CD8-positive, alpha-beta memory T cell (primary cell): Measurements from ENCODE around the gene ZNF420. TPM values are rescaled to one million over a fixed set of nuclear protein-coding genes. Genes with fewer than 3 reads are reported as not detected.
"Not testable (repeated sequence)": the region's sequence is repeated elsewhere in the genome, so short reads cannot be mapped to it uniquely, and the experiment has no call there.

ENCODE experiments used
- CTCF ChIA-PET: fragments of 350-600 bp; sonication (Branson Sonifier 250); formaldehyde crosslinking; loops from one replicate; lab custom pipeline; 2021; ENCODE audit warnings: antibody characterized with exemption; lab: Charles Lee
- POLR2A ChIA-PET: fragments of 350-600 bp; sonication (Branson Sonifier 250); formaldehyde crosslinking; loops from one replicate; lab custom pipeline; 2021; ENCODE audit warnings: antibody characterized with exemption; lab: Charles Lee
- DNase-seq, 5 donors: peaks; one replicate each; pipeline versions ENCODE4 v3.0.0 to v3.0.0-alpha.2; 2020 to 2022; ENCODE audit warnings: mixed read lengths in 1 of 5
- H3K27ac ChIP-seq: one replicate; pipeline ENCODE4 v1.7.0; 2013; ENCODE audit warnings: low read depth, mild to moderate bottlenecking, low read length, moderate library complexity
- H3K27me3 ChIP-seq: 2 replicates; pipeline ENCODE4 v1.7.0; 2013; ENCODE audit warnings: low read length, mild to moderate bottlenecking; ENCODE audit not compliant: insufficient read depth, poor library complexity, severe bottlenecking
- H3K36me3 ChIP-seq: 2 replicates; pipeline ENCODE4 v1.7.0; 2013; ENCODE audit warnings: mild to moderate bottlenecking, low read length, moderate library complexity; ENCODE audit not compliant: insufficient read depth
- H3K4me1 ChIP-seq: 2 replicates; pipeline ENCODE4 v1.7.0; 2013; ENCODE audit warnings: mild to moderate bottlenecking, low read length, moderate library complexity; ENCODE audit not compliant: insufficient read depth
- H3K4me3 ChIP-seq: 2 replicates; pipeline ENCODE4 v1.7.0; 2013; ENCODE audit warnings: mild to moderate bottlenecking, low read length
- H3K9me3 ChIP-seq: 2 replicates; pipeline ENCODE4 v1.7.0; 2013; ENCODE audit warnings: mild to moderate bottlenecking, low read length
- H3K27ac Mint-ChIP-seq, 8 donors: one replicate each; pipeline ENCODE4 v1.8.0; 2020 to 2021; ENCODE audit warnings: mixed read lengths in 8 of 8, mild to moderate bottlenecking in 6 of 8, inconsistent platforms in 3 of 8, moderate library complexity in 3 of 8
- H3K27me3 Mint-ChIP-seq, 2 donors: one replicate each; pipeline ENCODE4 v1.8.0; 2020 to 2021; ENCODE audit warnings: mixed read lengths in 2 of 2, mild to moderate bottlenecking in 1 of 2, moderate library complexity in 1 of 2
- H3K36me3 Mint-ChIP-seq, 3 donors: one replicate each; pipeline ENCODE4 v1.8.0; 2020 to 2021; ENCODE audit warnings: mixed read lengths in 3 of 3, inconsistent platforms in 1 of 3, mild to moderate bottlenecking in 1 of 3
- H3K4me1 Mint-ChIP-seq, 3 donors: one replicate each; pipeline ENCODE4 v1.8.0; 2020 to 2021; ENCODE audit warnings: mixed read lengths in 3 of 3, inconsistent platforms in 1 of 3, mild to moderate bottlenecking in 1 of 3
- H3K4me3 Mint-ChIP-seq, 7 donors: one replicate each; pipeline ENCODE4 v1.8.0; 2020 to 2021; ENCODE audit warnings: mixed read lengths in 7 of 7, mild to moderate bottlenecking in 6 of 7, moderate library complexity in 4 of 7, inconsistent platforms in 2 of 7
- H3K9me3 Mint-ChIP-seq, 5 donors: one replicate each; pipeline ENCODE4 v1.8.0; 2020 to 2022; ENCODE audit warnings: mixed read lengths in 5 of 5, mild to moderate bottlenecking in 3 of 5, moderate library complexity in 2 of 5, inconsistent platforms in 1 of 5
- polyA plus RNA-seq: library from polyadenylated mRNA; unstranded; fragments of 300-500 nt; fragmentation: Illumina TruSeq; gene quantifications from one replicate; pipeline ENCODE4 v1.2.3, GENCODE V29; 2021
- total RNA-seq, 2 experiments: library from RNA; stranded (reverse); gene quantifications; one replicate each; pipeline ENCODE4 v1.2.3, GENCODE V29; 2021

ZNF420 gene
- total and polyA plus RNA-seq, 3 experiments from 2014 or later, result 15.6 to 24.7 (median 19.2) TPM

- H3K9me3 Mint-ChIP-seq, H3K27me3 Mint-ChIP-seq, H3K27ac ChIP-seq, CTCF ChIA-PET, H3K27me3 ChIP-seq, H3K4me3 ChIP-seq, H3K36me3 ChIP-seq, DNase-seq, POLR2A ChIA-PET, H3K9me3 ChIP-seq: not testable (repeated sequence)
- Mint-ChIP-seq H3K36me3 (peaks cover 5 to 14% (median 12%) of the 10 kb centered on the region in 3 donors), H3K4me1 (peaks cover 35 to 45% (median 40%) of the 10 kb centered on the region in 3 donors), H3K4me3 (peak overlapping the region in 3 of 7 donors; percentile 5 to 49 (median 24)), H3K27ac (peak overlapping the region in 3 of 8 donors; percentile 5 to 38 (median 25))
- H3K4me1 ChIP-seq, result peaks cover 18% of the 10 kb centered on the region
These were observed 1.7 kb upstream of the ZNF420 start for GRCh38 chr19:37076524-37076923.

- peak overlapping the region; percentile 75 to 98 (median 96) for H3K27ac Mint-ChIP-seq
These were observed 716 bp upstream of the ZNF420 start for GRCh38 chr19:37077501-37077933.

GRCh38 chr19:37078717-37079032 is 442 bp downstream of the ZNF420 start:
- ChIA-PET CTCF (interaction anchor here (0.8 kb wide), 1 partner anchor 8 kb away, joined by 4 read pairs; no protein-coding TSS in a partner anchor), POLR2A (interaction anchor here (0.9 to 1.4 kb wide), 6 partner anchors 94 to 864 kb away, joined by 3 to 6 read pairs (median 4); partner anchors contain the start of genes ZNF146, ZNF382, ZNF527 and ZNF540)
- Mint-ChIP-seq H3K9me3 (peaks cover 6 to 24% (median 20%) of the 10 kb centered on the region in 5 donors), H3K27ac (peak overlapping the region; percentile 75 to 98 (median 96)), H3K36me3 (peaks cover 16 to 31% (median 31%) of the 10 kb centered on the region in 3 donors), H3K4me1 (peaks cover 39 to 45% (median 43%) of the 10 kb centered on the region in 3 donors), H3K4me3 (peak overlapping the region; percentile 90 to 99 (median 98)), H3K27me3 (no peaks in the 10 kb centered on the region)
- H3K27ac ChIP-seq, result peak overlapping the region; percentile 69
- no peaks in the 10 kb centered on the region for H3K27me3 ChIP-seq
- no peaks in the 10 kb centered on the region for H3K36me3 ChIP-seq
- H3K4me3 ChIP-seq, result peak overlapping the region; percentile 87
- no peak for DNase-seq
- H3K9me3 ChIP-seq, result peaks cover 3% of the 10 kb centered on the region
- peaks cover 18% of the 10 kb centered on the region for H3K4me1 ChIP-seq

More at GRCh38 chr19:37077501-37077933, 716 bp upstream of the ZNF420 start:
- ChIA-PET CTCF (interaction anchor here (1.0 kb wide), 1 partner anchor 702 kb away, joined by 3 read pairs; the partner anchor contains the start of gene ZNF573), POLR2A (interaction anchor here (0.5 to 1.4 kb wide), 8 partner anchors 95 to 863 kb away, joined by 3 to 6 read pairs (median 4); partner anchors contain the start of genes ZNF146, ZNF527, ZNF540 and ZNF565)
- Histone ChIP-seq H3K27ac (peak overlapping the region; percentile 69), H3K9me3 (peaks cover 1% of the 10 kb centered on the region), H3K4me1 (peaks cover 18% of the 10 kb centered on the region), H3K27me3 (no peaks in the 10 kb centered on the region), H3K36me3 (no peaks in the 10 kb centered on the region), H3K4me3 (peak overlapping the region; percentile 87)
- peaks cover 10 to 22% (median 20%) of the 10 kb centered on the region in 3 donors for H3K36me3 Mint-ChIP-seq
- H3K4me1 Mint-ChIP-seq, result peaks cover 37 to 45% (median 40%) of the 10 kb centered on the region in 3 donors
- no peak for DNase-seq
- peaks cover 2 to 15% (median 11%) of the 10 kb centered on the region in 5 donors for H3K9me3 Mint-ChIP-seq
- peak overlapping the region; percentile 90 to 99 (median 98) for H3K4me3 Mint-ChIP-seq
- no peaks in the 10 kb centered on the region for H3K27me3 Mint-ChIP-seq

- ChIA-PET CTCF (no interaction called here), POLR2A (no interaction called here)
- peak overlapping the region; percentile 90 to 99 (median 98) for H3K4me3 Mint-ChIP-seq
- Histone ChIP-seq H3K4me3 (peak overlapping the region; percentile 87), H3K27ac (no peak overlapping the region), H3K4me1 (peaks cover 18% of the 10 kb centered on the region), H3K36me3 (no peaks in the 10 kb centered on the region), H3K27me3 (no peaks in the 10 kb centered on the region), H3K9me3 (peaks cover 3% of the 10 kb centered on the region)
- H3K4me1 Mint-ChIP-seq, result peaks cover 39 to 45% (median 43%) of the 10 kb centered on the region in 3 donors
- no peaks in the 10 kb centered on the region for H3K27me3 Mint-ChIP-seq
- peak overlapping the region; percentile 55 to 98 (median 94) for H3K27ac Mint-ChIP-seq
- H3K36me3 Mint-ChIP-seq, result peaks cover 16 to 34% (median 33%) of the 10 kb centered on the region in 3 donors
- no peak for DNase-seq
- peaks cover 9 to 25% (median 22%) of the 10 kb centered on the region in 5 donors for H3K9me3 Mint-ChIP-seq
These were observed 1.0 kb downstream of the ZNF420 start for GRCh38 chr19:37079238-37079637.

- no peaks in the 10 kb centered on the region for H3K27me3 ChIP-seq
- no peak overlapping the region for H3K27ac ChIP-seq
- ChIA-PET POLR2A (no interaction called here), CTCF (no interaction called here)
- Mint-ChIP-seq H3K27ac (no peak overlapping the region), H3K36me3 (peaks cover 26 to 64% (median 60%) of the 10 kb centered on the region in 3 donors), H3K4me1 (peaks cover 38 to 43% (median 43%) of the 10 kb centered on the region in 3 donors), H3K27me3 (no peaks in the 10 kb centered on the region), H3K4me3 (peak overlapping the region in 1 of 7 donors; percentile 61), H3K9me3 (peaks cover 24 to 53% (median 50%) of the 10 kb centered on the region in 5 donors)
- peaks cover 7% of the 10 kb centered on the region for H3K9me3 ChIP-seq
- H3K4me1 ChIP-seq, result peaks cover 16% of the 10 kb centered on the region
- H3K36me3 ChIP-seq, result no peaks in the 10 kb centered on the region
- no peak for DNase-seq
- no peak overlapping the region for H3K4me3 ChIP-seq
These were observed 4.1 kb downstream of the ZNF420 start for GRCh38 chr19:37082307-37082706.

- DNase-seq, result no peak
- peaks cover 43 to 93% (median 84%) of the 10 kb centered on the region in 3 donors for H3K36me3 Mint-ChIP-seq
- POLR2A ChIA-PET, result no interaction called here
- no peaks in the 10 kb centered on the region for H3K27me3 Mint-ChIP-seq
- H3K4me1 Mint-ChIP-seq, result peaks cover 4 to 11% (median 8%) of the 10 kb centered on the region in 3 donors
- peaks cover 31% of the 10 kb centered on the region for H3K36me3 ChIP-seq
- CTCF ChIA-PET, result interaction anchor here (1.3 kb wide), 1 partner anchor 9 kb away, joined by 4 read pairs; the partner anchor contains the start of gene ZNF420
- H3K9me3 ChIP-seq, result peaks cover 14% of the 10 kb centered on the region
- no peak overlapping the region for H3K27ac ChIP-seq
- H3K27me3 ChIP-seq, result no peaks in the 10 kb centered on the region
- peaks cover 36 to 86% (median 64%) of the 10 kb centered on the region in 5 donors for H3K9me3 Mint-ChIP-seq
- no peak overlapping the region for H3K27ac Mint-ChIP-seq
- no peak overlapping the region for H3K4me3 Mint-ChIP-seq
- H3K4me3 ChIP-seq, result no peak overlapping the region
- no peaks in the 10 kb centered on the region for H3K4me1 ChIP-seq
These were observed 8.9 kb downstream of the ZNF420 start for GRCh38 chr19:37087110-37087509.

- Mint-ChIP-seq H3K4me1 (peaks cover 0 to 3% (median 3%) of the 10 kb centered on the region in 3 donors), H3K9me3 (peaks cover 37 to 97% (median 80%) of the 10 kb centered on the region in 5 donors), H3K27ac (no peak overlapping the region), H3K4me3 (no peak overlapping the region), H3K36me3 (peaks cover 69 to 98% (median 97%) of the 10 kb centered on the region in 3 donors), H3K27me3 (no peaks in the 10 kb centered on the region)
- Histone ChIP-seq H3K4me1 (no peaks in the 10 kb centered on the region), H3K36me3 (peaks cover 44% of the 10 kb centered on the region), H3K4me3 (no peak overlapping the region), H3K27me3 (no peaks in the 10 kb centered on the region), H3K9me3 (peaks cover 17% of the 10 kb centered on the region), H3K27ac (no peak overlapping the region)
- ChIA-PET POLR2A (no interaction called here), CTCF (no interaction called here)
- DNase-seq, result no peak
These were observed 17.6 kb downstream of the ZNF420 start for GRCh38 chr19:37095859-37096258.

- POLR2A ChIA-PET, result no interaction called here
These were observed 20.3 kb downstream of the ZNF420 start for GRCh38 chr19:37098570-37098969.

More at GRCh38 chr19:37098570-37098969, 20.3 kb downstream of the ZNF420 start:
- peaks cover 65 to 98% (median 95%) of the 10 kb centered on the region in 3 donors for H3K36me3 Mint-ChIP-seq
- no peak overlapping the region for H3K27ac Mint-ChIP-seq
- peaks cover 17% of the 10 kb centered on the region for H3K9me3 ChIP-seq
- CTCF ChIA-PET, result no interaction called here
- no peak for DNase-seq
- no peak overlapping the region for H3K27ac ChIP-seq
- H3K27me3 Mint-ChIP-seq, result no peaks in the 10 kb centered on the region
- H3K4me1 Mint-ChIP-seq, result peaks cover 0 to 5% (median 2%) of the 10 kb centered on the region in 3 donors
- H3K27me3 ChIP-seq, result no peaks in the 10 kb centered on the region
- no peak overlapping the region for H3K4me3 Mint-ChIP-seq
- H3K36me3 ChIP-seq, result peaks cover 26% of the 10 kb centered on the region
- H3K4me3 ChIP-seq, result no peak overlapping the region
- H3K9me3 Mint-ChIP-seq, result peaks cover 44 to 97% (median 81%) of the 10 kb centered on the region in 5 donors
- no peaks in the 10 kb centered on the region for H3K4me1 ChIP-seq
